ENCODE data around the gene HCN2.

- TF ChIP-seq CTCF (IDR thresholded peaks at IDR 0.05) (no peak), EP300 (IDR thresholded peaks at IDR 0.05; ENCODE audit: low read depth) (no peak), POLR2A (IDR thresholded peaks at IDR 0.05) (no peak)
Measured at GRCh38 chr19:591099-591958, 1.6 kb downstream of the HCN2 start.

Data from transverse colon (tissue), 3 donors.